Dendritic cell treated with granulocyte-macrophage colony-stimulating factor and Interleukin-4, amounts not matched to agents 40 ng/mL and 50 ng/mL, for 4 days (primary cell): ENCODE measurements around the gene CEP250.
A peak's percentile ranks its signal among the peaks of the same experiment; 100 is the strongest.
"Not testable (repeated sequence)": the region's sequence is repeated elsewhere in the genome, so short reads cannot be mapped to it uniquely, and the experiment has no call there.

Experiments used
- H3K27ac Mint-ChIP-seq: one replicate; pipeline ENCODE4 v1.8.0; 2022; ENCODE audit warnings: mild to moderate bottlenecking, mixed read lengths
- H3K27me3 Mint-ChIP-seq: one replicate; pipeline ENCODE4 v1.8.0; 2022; ENCODE audit warnings: mild to moderate bottlenecking, mixed read lengths
- H3K36me3 Mint-ChIP-seq: one replicate; pipeline ENCODE4 v1.8.0; 2022; ENCODE audit warnings: low read depth, mixed read lengths
- H3K4me1 Mint-ChIP-seq: one replicate; pipeline ENCODE4 v1.8.0; 2022; ENCODE audit warnings: low read depth, mixed read lengths
- H3K4me3 Mint-ChIP-seq: one replicate; pipeline ENCODE4 v1.8.0; 2022; ENCODE audit warnings: mild to moderate bottlenecking, moderate library complexity, mixed read lengths
- H3K9me3 Mint-ChIP-seq: one replicate; pipeline ENCODE4 v1.8.0; 2022; ENCODE audit warnings: mixed read lengths
- intact Hi-C: fragments of 100-400 bp; cut with micrococcal nuclease; formaldehyde crosslinking; loops from one replicate; pipeline ENCODE4 v1.15.0; 2022

CEP250 gene

DNA sequence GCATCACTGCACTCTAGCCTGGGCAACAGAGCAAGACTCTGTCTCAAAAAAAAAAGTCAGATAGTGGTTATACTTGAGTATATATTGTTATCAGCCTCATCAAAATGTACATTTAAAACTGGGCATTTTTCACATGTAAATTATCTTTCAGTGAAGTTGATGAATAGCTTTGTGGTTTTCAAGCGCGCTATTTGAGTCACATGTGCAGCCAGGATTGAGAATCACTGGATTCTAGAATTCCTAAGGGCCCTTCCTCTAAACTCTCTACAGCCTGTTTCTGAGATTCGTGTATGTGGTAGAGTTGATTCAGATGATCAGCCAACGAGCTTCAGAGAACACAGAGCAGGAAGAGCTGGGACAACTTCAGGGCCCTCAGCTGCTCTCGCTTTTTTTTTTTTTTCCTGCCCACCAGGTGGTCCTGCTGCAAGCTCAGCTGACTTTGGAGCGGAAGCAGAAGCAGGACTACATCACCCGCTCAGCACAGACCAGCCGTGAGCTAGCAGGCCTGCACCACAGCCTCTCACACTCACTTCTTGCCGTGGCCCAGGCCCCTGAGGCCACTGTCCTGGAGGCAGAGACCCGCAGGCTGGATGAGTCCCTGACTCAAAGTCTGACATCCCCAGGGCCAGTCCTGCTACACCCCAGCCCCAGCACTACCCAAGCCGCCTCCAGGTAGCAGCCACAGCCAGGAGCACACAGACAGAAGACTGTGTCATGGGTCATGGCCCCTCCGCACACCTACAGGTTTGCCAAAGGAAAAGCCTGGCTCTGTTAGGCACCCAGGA, 55.7 kb downstream of the CEP250 start:
- intact Hi-C loops = no loop called here
- H3K4me1 Mint-ChIP-seq = peaks cover 1% of the 10 kb centered on the region
- H3K27me3 Mint-ChIP-seq = no peaks in the 10 kb centered on the region

DNA sequence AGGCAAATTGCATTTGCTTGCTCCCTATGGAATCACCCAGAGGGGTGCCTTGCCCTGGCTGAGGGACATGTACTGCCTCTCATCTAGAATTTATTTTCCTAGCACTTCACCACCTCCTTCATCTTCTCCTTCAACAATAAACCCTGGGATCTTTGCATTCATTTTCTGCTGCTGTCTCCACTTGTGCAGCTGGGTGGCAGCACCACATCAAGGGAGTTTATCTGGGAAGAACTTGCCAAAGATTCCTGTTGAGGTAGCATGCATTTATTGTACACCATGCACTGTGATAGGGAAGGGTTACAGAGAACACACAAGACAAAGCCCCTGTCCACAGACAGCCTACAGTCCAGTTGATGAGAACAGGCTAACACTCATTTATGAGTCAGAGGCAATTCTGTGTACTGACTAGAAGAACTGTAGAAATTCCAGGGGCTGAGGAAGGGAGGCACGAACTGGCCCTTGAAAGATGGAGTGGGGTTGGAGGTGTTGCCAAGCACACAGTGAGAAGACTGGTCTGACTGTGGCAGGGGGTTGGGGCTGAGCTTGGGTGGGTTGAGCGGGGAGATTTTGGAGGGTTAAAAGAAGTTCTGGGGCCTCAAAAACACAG, 56.5 kb downstream of the CEP250 start:
- H3K9me3 Mint-ChIP-seq = no peaks in the 10 kb centered on the region
- no peak overlapping the region for H3K27ac Mint-ChIP-seq
- H3K27me3 Mint-ChIP-seq = no peaks in the 10 kb centered on the region
- H3K36me3 Mint-ChIP-seq = peaks cover 83% of the 10 kb centered on the region
- no peak overlapping the region for H3K4me3 Mint-ChIP-seq
- intact Hi-C loops = no loop called here
- no peaks in the 10 kb centered on the region for H3K4me1 Mint-ChIP-seq

More for the DNA sequence above, 55.7 kb downstream of the CEP250 start:
- Mint-ChIP-seq H3K4me3 (no peak overlapping the region), H3K9me3 (no peaks in the 10 kb centered on the region), H3K27ac (no peak overlapping the region), H3K36me3 (peaks cover 88% of the 10 kb centered on the region)

DNA sequence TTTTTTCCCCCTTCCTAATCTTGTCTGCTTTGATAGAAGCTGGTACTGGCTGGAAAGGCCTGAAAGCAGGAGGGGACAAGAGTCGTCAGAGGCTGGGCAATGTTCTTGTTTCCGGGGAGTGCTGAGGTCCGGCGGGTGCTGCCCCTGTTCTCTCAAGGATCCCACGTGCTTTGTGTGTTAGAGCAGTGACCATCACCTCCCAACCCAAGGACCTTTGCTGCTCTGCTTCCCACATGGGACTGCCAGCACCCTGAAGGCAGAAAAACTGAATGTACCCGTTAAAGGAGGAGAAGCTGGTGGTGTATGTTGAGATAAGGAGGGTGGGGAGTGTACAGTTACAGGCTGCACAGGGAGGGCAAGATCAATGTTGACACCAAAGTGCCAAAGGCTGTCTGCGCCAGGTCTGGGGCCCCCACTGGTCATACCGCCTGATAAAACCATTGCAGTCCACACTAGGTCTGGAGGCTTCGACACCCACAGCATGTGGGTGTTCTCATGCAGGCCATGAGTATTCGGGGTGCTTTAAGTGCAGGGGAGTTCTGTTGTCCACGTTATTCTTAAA, 59.1 kb downstream of the CEP250 start:
- Mint-ChIP-seq H3K27me3 (no peaks in the 10 kb centered on the region), H3K36me3 (peaks cover 58% of the 10 kb centered on the region), H3K4me1 (no peaks in the 10 kb centered on the region), H3K27ac (no peak overlapping the region), H3K4me3 (no peak overlapping the region), H3K9me3 (no peaks in the 10 kb centered on the region)
- intact Hi-C loops = no loop called here

DNA sequence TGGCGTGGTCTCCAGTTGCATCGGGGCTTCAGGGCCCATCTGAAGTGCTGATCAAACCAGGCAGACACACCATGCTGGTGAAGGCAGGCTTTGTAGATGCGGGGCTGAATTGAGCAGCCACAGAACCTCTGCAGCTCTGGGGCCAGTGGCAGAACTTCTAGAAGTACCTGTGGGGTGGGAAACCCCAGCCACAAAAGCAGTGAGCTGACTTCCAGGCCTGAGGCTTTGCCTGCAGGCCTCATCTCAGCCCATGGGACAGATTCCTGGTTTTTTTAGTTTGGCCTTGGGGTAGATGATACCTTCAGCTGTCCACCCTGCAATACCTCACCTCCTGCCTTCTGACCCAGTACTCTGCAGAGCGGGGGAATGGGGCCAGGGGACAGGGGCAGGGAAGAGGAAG, 59.9 kb downstream of the CEP250 start:
- intact Hi-C loops = no loop called here
- H3K36me3 Mint-ChIP-seq = peaks cover 49% of the 10 kb centered on the region
- H3K4me3 Mint-ChIP-seq = no peak overlapping the region
- H3K4me1 Mint-ChIP-seq = no peaks in the 10 kb centered on the region
- no peak overlapping the region for H3K27ac Mint-ChIP-seq
- no peaks in the 10 kb centered on the region for H3K27me3 Mint-ChIP-seq
- no peaks in the 10 kb centered on the region for H3K9me3 Mint-ChIP-seq

DNA sequence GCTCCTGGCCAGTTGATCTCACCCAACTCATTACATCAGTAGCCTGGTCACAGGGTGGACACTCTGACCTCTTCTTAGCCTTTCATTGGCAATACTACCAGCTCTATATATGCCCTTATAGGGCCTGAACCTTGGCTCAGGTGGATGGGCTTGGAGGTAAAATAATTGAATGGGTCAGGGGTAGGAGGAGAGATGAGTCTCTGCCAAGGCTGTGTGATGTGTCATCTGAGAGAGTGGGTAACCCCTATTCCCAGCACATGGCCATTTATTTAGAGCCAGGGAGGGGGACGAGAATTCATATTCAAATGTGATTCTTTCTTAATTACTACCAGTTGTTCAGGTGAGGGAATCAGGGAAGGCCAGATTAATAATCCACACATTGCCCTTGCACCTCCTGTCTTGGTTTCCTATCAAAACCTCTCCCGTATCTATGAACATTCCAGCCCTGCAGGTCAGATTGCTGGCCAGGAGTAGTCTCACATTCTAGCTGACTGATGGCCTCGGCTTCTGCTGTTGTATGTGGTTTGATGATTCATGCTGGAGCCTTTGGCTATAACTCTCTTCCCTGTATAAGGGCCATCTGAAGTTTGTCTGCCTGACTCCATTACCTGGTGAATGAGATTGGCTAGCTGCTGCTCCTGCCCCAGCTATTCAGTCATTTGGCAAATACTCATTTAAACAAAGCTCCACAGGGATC, 60.7 kb downstream of the CEP250 start:
- no peak overlapping the region for H3K27ac Mint-ChIP-seq

DNA sequence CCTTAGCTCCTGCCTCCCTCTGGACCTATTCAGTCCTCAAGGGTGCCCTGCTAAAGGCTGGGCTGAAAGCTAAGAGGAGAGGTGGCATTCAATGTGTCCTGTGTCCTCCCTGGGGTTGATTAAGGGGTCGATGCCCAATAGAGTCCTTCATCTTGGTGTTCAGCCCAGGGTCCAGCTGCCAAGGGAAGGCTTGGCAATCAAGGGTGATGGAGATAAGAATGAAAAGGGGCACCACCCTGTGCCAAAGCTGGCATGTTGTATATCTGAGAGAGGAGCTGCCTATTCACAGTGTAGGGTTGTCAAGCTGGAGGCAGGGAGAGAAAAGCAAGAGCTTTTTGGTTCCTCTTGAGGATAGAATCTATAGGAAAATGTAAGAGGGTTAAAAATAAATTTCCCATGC, 61.7 kb downstream of the CEP250 start:
- H3K27me3 Mint-ChIP-seq = no peaks in the 10 kb centered on the region
- intact Hi-C loops = no loop called here

More for the DNA sequence above, 60.7 kb downstream of the CEP250 start:
- Mint-ChIP-seq H3K36me3 (peaks cover 41% of the 10 kb centered on the region), H3K4me3 (no peak overlapping the region), H3K9me3 (no peaks in the 10 kb centered on the region), H3K4me1 (no peaks in the 10 kb centered on the region), H3K27me3 (no peaks in the 10 kb centered on the region)
- intact Hi-C loops = no loop called here

DNA sequence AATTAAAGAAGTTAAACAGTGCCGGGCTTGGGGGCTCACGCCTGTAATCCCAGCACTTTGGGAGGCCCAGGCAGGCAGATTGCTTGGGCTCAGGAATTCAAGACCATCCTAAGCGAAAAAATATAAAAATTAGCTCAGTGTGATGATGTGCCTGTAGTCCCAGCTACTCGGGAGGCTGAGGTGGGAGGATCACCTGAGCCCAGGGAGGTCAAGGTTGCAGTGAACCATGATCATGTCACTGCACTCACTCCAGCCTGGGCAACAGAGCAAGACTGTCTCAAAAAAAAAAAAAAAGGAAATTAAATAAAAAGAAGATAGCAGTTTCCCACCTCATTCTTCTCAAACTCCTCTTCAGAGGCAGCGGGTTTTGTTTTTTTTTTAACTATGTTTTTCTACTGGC, 62.4 kb downstream of the CEP250 start:
- H3K27ac Mint-ChIP-seq, H3K9me3 Mint-ChIP-seq, H3K4me1 Mint-ChIP-seq, intact Hi-C loops, H3K4me3 Mint-ChIP-seq, H3K27me3 Mint-ChIP-seq: not testable (repeated sequence)
- peaks cover 25% of the 10 kb centered on the region for H3K36me3 Mint-ChIP-seq

More for the DNA sequence above, 61.7 kb downstream of the CEP250 start:
- Mint-ChIP-seq H3K4me3 (no peak overlapping the region), H3K36me3 (peaks cover 31% of the 10 kb centered on the region), H3K27ac (no peak overlapping the region), H3K9me3 (no peaks in the 10 kb centered on the region), H3K4me1 (no peaks in the 10 kb centered on the region)

DNA sequence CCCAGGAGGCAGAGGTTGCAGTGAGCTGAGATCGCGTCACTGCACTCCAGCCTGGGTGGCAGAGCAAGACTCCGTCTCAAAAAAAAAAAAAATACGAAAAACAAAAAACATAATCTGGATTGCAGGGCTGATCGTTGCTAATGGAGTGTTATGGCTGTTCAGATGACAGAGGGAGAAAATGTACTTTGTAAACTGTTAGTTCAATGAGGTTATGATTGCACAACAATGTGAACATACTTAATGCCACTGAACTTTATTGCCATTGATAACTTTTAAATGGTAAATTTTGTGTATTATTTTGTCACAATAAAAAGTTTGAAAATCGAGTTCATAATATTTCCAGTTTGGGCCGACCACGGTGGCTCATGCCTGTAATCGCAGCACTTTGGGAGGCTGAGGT, 63.6 kb downstream of the CEP250 start:
- H3K4me3 Mint-ChIP-seq = no peak overlapping the region
- H3K36me3 Mint-ChIP-seq = peaks cover 13% of the 10 kb centered on the region
- H3K27me3 Mint-ChIP-seq = no peaks in the 10 kb centered on the region
- H3K4me1 Mint-ChIP-seq = no peaks in the 10 kb centered on the region
- intact Hi-C loops = no loop called here
- no peaks in the 10 kb centered on the region for H3K9me3 Mint-ChIP-seq
- no peak overlapping the region for H3K27ac Mint-ChIP-seq

DNA sequence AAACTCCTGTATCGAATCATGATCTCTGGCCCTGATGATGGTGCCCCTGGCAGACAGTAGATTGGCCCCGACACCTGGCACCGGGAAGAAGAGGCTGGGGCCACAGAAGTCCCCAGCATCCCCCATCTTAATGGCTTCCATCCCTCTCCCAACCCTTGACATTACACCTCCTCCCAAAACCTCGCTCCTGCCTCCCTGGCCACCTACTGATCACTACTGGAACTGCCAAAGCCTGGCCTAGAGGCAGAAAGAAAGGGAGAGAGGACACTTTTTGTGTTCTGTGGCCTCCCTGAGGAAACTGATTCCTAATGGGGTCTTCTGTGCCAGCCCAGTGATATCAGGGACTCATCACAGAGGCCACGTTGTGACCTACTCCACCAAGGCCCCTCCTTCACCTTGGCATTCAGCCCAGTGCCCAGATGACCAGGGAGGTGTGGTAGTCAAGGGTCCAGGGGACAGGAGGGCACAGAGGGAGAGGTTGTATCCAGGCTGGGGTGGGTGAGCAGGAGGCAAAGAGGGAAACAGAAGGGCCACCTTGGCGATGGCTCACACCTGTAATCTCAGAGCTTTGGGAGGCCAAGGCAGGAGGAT, 68.0 kb downstream of the CEP250 start:
- Mint-ChIP-seq H3K36me3 (no peaks in the 10 kb centered on the region), H3K4me3 (no peak overlapping the region), H3K27me3 (no peaks in the 10 kb centered on the region), H3K4me1 (no peaks in the 10 kb centered on the region), H3K9me3 (no peaks in the 10 kb centered on the region), H3K27ac (no peak overlapping the region)
- intact Hi-C loops = loop anchor here (5.0 kb wide), 1 partner anchor 61 kb away; no protein-coding TSS in a partner anchor

DNA sequence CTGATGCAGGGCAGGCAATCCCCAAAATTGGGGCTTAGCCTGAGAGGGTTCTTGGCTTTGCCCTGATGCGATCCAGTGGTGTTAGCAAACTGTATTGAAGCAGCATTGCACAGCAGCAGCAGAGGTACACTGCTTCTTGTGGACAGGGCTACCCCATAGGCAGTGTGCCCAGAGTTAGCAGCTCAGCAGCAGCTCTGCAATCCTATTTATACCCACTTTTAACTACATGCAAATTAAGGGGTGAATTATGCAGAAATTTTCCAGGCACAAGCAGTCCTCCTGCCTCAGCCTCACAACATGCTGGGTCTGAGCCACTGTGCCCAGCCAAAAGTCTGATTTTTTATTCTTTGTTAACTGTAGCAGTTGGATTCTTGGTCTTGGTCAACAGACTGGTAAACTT, 70.2 kb downstream of the CEP250 start:
- Mint-ChIP-seq H3K4me1 (no peaks in the 10 kb centered on the region), H3K27ac (no peak overlapping the region)

DNA sequence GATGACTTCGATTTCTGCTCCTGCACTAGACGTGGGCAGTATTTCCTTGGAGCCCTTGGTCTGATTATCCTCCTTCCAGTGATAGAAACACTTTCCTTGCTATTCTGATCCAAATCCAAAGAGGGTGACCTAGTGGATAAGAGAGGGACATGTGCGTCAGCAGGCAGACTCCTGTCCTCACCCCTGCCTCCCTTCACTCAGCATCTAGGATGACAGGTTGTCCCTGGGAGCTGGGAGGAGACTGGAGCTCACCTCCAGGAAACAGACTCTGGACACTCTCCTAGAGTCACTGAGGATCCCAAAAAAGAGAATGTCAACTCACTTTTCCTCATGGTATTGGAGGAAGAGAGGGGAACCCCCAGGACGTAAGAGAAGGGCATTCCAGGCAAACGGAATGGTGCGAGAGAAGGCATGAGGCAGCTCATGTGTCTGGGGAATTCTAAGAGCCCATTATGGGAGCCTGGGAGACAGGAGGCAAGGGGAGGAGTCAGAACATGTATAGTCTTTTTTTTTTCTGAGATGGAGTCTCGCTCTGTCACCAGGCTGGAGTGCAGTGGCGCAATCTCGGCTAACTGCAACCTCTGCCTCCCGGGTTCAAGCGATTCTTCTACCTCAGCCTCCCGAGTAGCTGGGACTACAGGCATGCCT, 71.8 kb downstream of the CEP250 start:
- H3K4me1 Mint-ChIP-seq = no peaks in the 10 kb centered on the region
- intact Hi-C loops = no loop called here
- no peaks in the 10 kb centered on the region for H3K27me3 Mint-ChIP-seq
- no peaks in the 10 kb centered on the region for H3K36me3 Mint-ChIP-seq
- no peak overlapping the region for H3K27ac Mint-ChIP-seq
- H3K4me3 Mint-ChIP-seq = no peak overlapping the region
- no peaks in the 10 kb centered on the region for H3K9me3 Mint-ChIP-seq

More for the DNA sequence above, 70.2 kb downstream of the CEP250 start:
- no peaks in the 10 kb centered on the region for H3K9me3 Mint-ChIP-seq
- H3K4me3 Mint-ChIP-seq = no peak overlapping the region
- intact Hi-C loops = no loop called here
- H3K36me3 Mint-ChIP-seq = no peaks in the 10 kb centered on the region
- H3K27me3 Mint-ChIP-seq = no peaks in the 10 kb centered on the region

DNA sequence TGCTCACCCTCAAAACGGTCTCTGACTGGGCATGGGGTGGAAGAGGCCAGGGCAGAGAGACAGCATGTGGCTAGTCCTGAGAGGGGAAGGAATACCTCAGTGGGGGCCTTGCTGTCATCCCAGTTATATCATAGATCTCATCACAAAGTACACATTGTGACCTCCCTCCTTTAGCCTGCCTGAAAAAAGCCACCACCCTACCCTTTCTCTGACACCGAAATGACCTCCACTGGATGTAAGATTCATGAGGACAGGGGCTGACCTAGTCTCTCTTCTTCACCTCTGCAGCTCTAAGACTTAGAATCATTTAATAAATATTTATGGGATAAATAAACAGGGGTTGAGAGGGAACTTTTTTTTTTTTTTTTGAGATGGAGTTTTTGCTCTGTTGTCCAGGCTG, 74.2 kb downstream of the CEP250 start, which contains the start of gene C20orf173:
C20orf173 (minus strand) TSS at position 101 of the 400 bp plus-strand sequence. CDS start 279 bp downstream, outside the sequence.
- Mint-ChIP-seq H3K36me3 (no peaks in the 10 kb centered on the region), H3K27me3 (no peaks in the 10 kb centered on the region), H3K4me3 (no peak within 1 kb of the TSS), H3K4me1 (no peaks in the 10 kb centered on the region), H3K27ac (no peak within 1 kb of the TSS), H3K9me3 (no peaks in the 10 kb centered on the region)
- intact Hi-C loops = no loop called here

DNA sequence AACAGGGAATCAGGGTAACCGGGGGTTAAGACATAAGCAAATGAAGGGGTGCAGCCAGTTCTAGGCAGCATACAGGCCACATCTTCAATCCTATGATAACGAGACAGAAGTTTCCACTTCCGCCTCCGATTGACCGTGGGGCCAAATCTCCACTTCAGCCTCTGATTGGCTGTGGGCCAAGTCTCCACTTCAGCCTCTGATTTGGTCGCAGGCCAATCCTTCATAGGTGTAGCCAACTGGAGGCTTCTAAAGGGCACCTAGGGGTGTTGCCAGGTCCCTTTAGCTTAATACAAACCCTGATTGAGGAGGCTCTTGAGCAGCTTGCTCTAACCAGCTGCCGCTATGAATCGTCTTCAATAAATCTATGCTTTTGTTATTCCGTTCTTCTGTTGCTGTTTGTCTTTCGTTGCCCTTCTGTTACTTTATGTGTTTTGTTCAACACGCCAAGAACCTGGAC, 84.4 kb downstream of the CEP250 start:
- peaks cover 5% of the 10 kb centered on the region for H3K4me1 Mint-ChIP-seq
- intact Hi-C loops = loop anchor here (2.0 kb wide), 1 partner anchor 85 kb away; the partner anchor contains the start of gene CEP250
- no peaks in the 10 kb centered on the region for H3K9me3 Mint-ChIP-seq
- H3K27me3 Mint-ChIP-seq = no peaks in the 10 kb centered on the region
- H3K27ac Mint-ChIP-seq = no peak overlapping the region
- peaks cover 22% of the 10 kb centered on the region for H3K36me3 Mint-ChIP-seq
- peak overlapping the region; percentile 14 for H3K4me3 Mint-ChIP-seq
